Gastroesophageal sphincter (tissue), 3 donors: ENCODE results near the gene BOLA2B.
"Not testable (repeated sequence)": the region's sequence is repeated elsewhere in the genome, so short reads cannot be mapped to it uniquely, and the experiment has no call there.

Experiments used
- EP300 ChIP-seq: sonication (generic); formaldehyde crosslinking; IDR thresholded peaks from one replicate; pipeline ENCODE4 v1.6.1; 2017; ENCODE audit warnings: antibody characterized with exemption, mild to moderate bottlenecking
- POLR2A ChIP-seq, 2 donors: fragments of 450-650 bp; IDR thresholded peaks; one replicate each; pipeline ENCODE4 v1.6.1; 2017; ENCODE audit warnings: antibody characterized with exemption in 2 of 2, mild to moderate bottlenecking in 2 of 2, moderate library complexity in 1 of 2
- POLR2AphosphoS5 ChIP-seq: sonication (generic); formaldehyde crosslinking; IDR thresholded peaks from one replicate; pipeline ENCODE4 v1.6.1; 2017; ENCODE audit warnings: antibody characterized with exemption
- TF ChIP-seq, protein P1 (sequence below), 4 experiments: fragments of 200-600 bp in 2 of 4; fragments of 450-650 bp in 2 of 4; sonication (generic) in 1 of 4; IDR thresholded peaks; one replicate each; pipeline ENCODE4 v1.5.1; 2017 to 2019; ENCODE audit warnings: antibody characterized with exemption in 4 of 4, mild to moderate bottlenecking in 2 of 4, moderate library complexity in 2 of 4

DNA sequence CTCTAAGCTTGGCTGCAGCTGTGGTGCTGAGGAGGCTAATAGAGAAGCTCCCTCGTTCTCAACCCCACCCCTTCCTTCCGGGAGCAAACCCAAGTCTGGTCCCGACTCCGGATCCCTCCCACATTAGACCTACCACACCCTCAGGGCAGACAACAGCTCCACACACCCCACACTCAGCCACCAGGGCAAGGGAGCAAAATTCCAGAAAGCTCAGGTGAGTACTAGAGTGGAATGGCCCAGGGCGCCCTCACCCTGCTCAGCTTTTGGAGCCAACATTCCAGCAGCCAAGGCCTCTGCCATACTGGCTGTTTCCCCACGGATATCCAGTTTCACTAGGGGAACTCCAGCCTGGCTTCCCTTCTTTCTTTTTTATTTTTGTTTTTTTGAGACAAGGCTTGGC, 15.6 kb upstream of the BOLA2B start:
- TF ChIP-seq, protein P1, sequence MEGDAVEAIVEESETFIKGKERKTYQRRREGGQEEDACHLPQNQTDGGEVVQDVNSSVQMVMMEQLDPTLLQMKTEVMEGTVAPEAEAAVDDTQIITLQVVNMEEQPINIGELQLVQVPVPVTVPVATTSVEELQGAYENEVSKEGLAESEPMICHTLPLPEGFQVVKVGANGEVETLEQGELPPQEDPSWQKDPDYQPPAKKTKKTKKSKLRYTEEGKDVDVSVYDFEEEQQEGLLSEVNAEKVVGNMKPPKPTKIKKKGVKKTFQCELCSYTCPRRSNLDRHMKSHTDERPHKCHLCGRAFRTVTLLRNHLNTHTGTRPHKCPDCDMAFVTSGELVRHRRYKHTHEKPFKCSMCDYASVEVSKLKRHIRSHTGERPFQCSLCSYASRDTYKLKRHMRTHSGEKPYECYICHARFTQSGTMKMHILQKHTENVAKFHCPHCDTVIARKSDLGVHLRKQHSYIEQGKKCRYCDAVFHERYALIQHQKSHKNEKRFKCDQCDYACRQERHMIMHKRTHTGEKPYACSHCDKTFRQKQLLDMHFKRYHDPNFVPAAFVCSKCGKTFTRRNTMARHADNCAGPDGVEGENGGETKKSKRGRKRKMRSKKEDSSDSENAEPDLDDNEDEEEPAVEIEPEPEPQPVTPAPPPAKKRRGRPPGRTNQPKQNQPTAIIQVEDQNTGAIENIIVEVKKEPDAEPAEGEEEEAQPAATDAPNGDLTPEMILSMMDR (IDR thresholded peaks at IDR 0.05): not testable (repeated sequence)
- not testable (repeated sequence) for TF ChIP-seq POLR2A (IDR thresholded peaks at IDR 0.05); EP300; POLR2AphosphoS5
